GM10266 (cell line): ENCODE data around the gene NBEAL1.
"Not testable (repeated sequence)": the region's sequence is repeated elsewhere in the genome, so short reads cannot be mapped to it uniquely, and the experiment has no call there.

Experiments
- DNase-seq: peaks from one replicate; pipeline ENCODE4 v3.0.0; 2012; ENCODE audit errors: extremely low spot score
- CTCF ChIP-seq: IDR thresholded peaks from 2 replicates; pipeline ENCODE4 v1.5.1; 2012; ENCODE audit warnings: mild to moderate bottlenecking, low read depth; ENCODE audit not compliant: control insufficient read depth, insufficient read depth; ENCODE audit errors: missing control alignments

Gene NBEAL1

GRCh38 chr2:203025592-203025991 is 10.9 kb downstream of the NBEAL1 start:
- no peak for TF ChIP-seq CTCF
- no peak for DNase-seq

- no peak for TF ChIP-seq CTCF
- DNase-seq: no peak
These were observed 15.9 kb downstream of the NBEAL1 start for GRCh38 chr2:203030545-203030944.

GRCh38 chr2:203030991-203031390 is 16.3 kb downstream of the NBEAL1 start:
- no peak for DNase-seq
- TF ChIP-seq CTCF: no peak

GRCh38 chr2:203033395-203033794 is 18.7 kb downstream of the NBEAL1 start:
- TF ChIP-seq CTCF: no peak
- DNase-seq: no peak

- no peak for DNase-seq
- no peak for TF ChIP-seq CTCF
These were observed 21.3 kb downstream of the NBEAL1 start for GRCh38 chr2:203035879-203036470.

GRCh38 chr2:203037026-203037425 is 22.4 kb downstream of the NBEAL1 start:
- DNase-seq: no peak
- no peak for TF ChIP-seq CTCF

- no peak for TF ChIP-seq CTCF
- no peak for DNase-seq
These were observed 23.9 kb downstream of the NBEAL1 start for GRCh38 chr2:203038586-203038985.

- DNase-seq: not testable (repeated sequence)
These were observed 24.5 kb downstream of the NBEAL1 start for GRCh38 chr2:203039211-203039610.
